Anterior cingulate cortex (tissue), 58 donors: ENCODE data around the gene CHST5.

Experiments used
- DNase-seq, 58 donors: peaks; one replicate each; lab custom pipeline; 2025; lab: John Stamatoyannopoulos, UW

CHST5 gene

DNA sequence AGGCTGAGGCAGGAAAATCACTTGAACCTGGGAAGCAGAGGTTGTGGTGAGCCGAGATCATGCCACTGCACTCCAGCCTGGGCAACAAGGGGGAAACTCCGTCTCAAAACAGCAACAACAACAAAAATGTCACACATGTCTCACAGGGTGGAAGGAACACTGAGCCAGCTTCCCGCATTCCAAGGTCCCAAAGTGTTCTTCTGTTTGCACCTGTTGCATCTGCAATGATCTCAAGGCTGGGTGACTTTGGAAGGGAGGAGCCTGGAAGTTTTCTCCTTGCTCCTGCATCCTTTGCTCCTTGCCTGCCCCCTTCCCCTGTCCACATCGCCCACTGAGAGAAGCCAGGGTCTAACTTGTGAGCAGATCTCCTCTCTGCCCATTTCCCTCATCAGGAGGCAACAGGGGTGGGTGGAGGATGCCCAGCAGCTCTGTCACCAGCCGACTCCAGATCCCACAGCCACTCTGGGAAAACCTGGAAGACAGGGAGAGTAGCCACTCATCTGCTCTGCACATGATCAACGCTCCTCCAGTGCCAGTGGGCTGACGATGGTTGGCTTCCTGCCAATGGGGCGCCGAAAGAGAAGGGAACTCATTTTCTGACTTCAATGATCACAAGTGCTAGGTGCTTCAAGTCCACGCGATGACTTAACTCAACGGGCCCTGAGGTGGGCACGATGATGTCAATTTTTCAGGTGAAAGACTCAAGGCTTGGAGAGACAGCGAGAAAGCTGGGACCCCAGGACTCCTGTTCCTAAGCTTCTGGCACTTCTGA, 53.3 kb downstream of the CHST5 start:
- peak in 2 of 58 donors; percentile 12 to 46 for DNase-seq

DNA sequence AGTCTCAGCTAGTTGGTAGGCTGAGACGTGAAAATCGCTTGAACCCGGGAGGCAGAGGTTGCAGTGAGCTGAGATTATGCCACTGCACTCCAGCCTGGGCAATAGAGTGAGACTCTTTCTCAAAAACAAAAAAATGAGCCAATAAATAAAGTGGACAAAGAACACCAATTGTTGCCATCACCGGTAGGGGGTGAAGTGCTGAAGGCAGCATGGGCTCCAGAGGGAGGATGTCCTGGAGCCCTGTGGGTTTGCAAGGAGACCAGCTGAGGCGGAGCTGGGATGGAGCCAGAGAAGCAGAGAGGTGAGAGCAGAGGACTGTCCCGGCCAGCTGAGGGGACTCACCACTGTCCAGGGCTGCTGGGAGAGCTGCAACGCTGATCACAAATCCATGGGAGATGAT, 54.4 kb downstream of the CHST5 start:
- DNase-seq = no peak

DNA sequence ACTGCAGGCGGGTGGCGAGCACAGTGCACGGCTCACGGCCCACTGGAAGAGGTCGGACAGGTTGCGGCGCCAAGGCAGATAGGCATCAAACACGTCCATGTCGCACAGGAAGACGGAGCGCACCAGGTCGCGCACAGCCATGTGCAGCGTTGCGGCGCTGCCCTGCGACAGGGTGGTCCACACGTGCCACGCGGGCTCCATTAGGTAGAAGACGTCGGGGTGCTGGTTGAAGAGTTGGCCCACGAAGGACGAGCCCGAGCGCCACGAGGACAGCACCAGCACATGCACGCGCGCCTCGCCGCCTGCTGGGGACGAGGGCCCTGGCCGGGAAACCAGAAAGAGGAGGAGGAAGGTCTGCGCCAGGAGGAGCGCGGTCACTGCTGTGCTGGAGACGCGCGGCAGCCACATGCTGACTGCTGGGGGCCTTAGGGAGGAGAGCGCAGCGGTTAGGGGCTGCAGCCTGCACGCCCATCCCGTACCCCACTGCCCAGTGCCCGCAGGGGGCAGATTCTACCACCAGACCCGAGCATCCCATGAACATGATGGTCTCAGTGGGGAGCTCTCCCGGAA, 56.4 kb downstream of the CHST5 start:
- no peak for DNase-seq
